HPDE6-E6E7 (cell line): ENCODE measurements around the gene CA12.
A peak's percentile ranks its signal among the peaks of the same experiment; 100 is the strongest.
"Not testable (repeated sequence)": the region's sequence is repeated elsewhere in the genome, so short reads cannot be mapped to it uniquely, and the experiment has no call there.

Source experiments
- DNase-seq: peaks from one replicate; pipeline ENCODE4 v3.0.0; 2011; ENCODE audit warnings: missing footprints; ENCODE audit errors: extremely low spot score

Gene CA12

DNA sequence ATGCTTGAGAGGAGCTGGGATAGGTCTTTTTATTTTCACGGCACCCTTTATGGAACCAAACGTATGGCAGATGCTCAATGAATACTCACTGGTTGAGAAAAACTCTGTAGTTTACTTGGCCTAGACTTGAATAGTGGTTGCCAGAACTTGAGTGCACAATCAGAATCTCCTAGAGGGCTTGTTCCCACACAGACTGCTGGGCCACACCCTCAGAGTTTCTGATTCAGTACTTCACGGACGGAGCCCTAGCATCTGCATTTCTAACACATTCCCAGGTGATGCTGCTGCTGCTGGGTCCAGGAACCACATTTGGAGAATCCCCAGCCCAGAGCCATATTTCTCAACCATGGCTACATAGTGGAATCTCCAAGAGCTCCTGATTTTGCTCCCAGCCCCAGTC is 24.6 kb downstream of the CA12 start:
- DNase-seq, result no peak

DNA sequence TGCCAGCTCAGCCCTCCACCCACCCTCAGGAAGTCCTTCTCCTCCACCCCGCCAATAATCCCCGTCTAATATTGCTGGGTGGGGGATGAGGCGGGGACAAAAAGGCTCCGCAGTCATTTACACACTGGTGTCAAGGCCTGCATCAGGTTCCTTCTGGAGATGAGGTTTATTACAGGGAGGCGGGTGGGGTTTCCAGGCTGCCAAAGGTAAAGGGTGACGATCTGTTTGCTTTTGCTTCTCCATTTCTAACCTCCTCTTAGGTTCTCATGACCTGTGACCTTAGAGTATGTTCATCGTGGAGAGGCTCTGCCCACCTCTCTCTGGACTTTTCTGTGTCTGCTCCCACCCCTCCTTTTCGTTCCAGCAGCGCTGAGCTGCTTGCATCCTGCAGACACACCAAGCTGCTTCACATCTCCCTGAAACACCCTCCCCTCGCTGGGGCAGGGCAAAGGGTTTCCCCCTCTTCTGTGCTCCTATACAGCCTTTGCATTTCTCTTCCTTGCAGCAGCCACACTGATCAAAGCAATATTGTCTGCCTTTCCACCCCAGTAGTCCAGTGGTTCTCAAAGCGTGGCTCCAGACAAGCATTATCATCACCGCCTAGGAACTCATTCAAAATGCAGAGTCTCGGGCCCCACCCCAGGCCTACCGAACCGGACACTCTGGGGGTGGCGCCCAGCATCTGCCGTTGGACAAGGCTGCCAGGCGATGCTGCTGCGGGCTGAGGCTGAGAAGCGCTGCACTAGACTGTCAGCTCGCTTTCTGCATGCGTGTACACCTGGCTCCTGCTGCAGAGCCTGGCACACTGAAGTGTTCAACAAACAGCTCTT is 26.6 kb downstream of the CA12 start:
- DNase-seq, result no peak

DNA sequence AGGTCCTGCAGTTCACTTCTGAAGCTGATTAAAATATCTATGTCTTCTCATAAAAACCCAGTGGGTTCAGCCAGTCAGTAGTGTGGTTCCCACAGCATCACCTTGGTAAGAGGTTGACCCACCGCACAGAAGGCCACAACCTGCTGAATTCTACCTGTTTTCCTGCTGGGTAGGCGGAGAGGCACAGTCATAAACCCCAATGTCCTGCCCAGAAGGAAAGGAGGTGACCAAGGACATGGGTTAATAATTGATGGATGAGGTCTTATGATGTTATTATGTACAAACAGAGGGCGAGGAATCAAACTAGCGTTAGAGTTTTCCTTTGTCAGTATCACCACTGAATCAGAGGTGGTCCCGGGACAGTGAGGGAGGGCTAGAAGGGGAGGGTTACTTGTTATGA is 27.8 kb downstream of the CA12 start:
- no peak for DNase-seq

DNA sequence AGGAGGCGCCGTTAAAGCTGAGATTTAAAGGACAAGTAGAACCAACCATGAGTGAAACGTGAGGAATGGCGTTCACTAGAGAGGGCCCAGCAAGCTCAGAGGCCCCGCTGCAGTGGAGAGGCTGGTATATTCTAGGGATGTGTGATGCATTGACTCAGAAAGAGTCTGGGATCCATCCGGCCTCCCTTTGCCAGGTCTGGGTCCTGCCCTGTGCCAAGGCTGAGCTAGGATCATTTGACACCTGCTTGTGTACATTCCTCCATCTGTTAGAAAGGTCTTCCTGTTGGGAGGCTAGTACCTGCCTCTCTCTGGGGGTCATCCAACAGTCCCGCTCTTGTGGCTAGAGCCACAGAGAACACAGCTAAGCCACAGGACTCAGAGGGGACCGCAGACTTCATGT is 28.4 kb downstream of the CA12 start:
- DNase-seq, result no peak

DNA sequence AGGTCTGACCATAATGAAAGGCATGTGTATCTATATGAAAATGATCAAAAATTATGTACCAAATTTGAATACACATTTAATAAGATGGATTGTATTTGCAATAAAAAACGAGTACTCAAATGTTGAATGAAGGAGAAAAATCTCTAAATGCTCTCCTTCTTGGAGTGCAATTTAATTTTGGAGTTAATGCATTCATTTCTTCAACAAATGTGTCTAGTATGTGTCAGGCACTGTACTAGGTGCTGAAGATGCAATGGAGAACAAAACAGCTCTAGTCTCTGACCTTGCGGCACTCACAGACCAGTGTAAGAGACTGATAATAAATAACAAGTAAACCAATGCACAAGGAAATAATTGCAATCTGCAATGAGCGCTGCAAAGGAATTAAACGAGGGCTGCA is 28.8 kb downstream of the CA12 start:
- DNase-seq, result no peak

DNA sequence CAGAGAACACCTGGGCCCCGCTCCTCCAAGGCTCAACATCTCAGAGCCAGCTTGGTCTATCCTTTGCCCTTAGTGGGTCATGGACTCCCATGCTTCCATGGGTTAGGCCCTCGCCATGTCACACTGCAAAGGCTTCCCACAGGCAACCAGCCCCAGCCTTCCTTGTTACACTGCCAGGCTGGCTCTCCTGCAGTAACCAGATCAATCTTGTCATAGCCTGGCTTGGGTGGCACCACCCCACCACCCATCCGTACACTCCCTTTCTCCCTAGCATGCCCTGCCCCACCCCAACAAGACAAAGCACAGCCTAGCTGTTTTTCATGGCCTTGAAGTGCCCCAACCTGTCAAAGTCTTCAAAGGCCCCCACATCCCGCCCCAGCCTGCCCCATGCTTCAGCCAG is 30.5 kb downstream of the CA12 start:
- no peak for DNase-seq

DNA sequence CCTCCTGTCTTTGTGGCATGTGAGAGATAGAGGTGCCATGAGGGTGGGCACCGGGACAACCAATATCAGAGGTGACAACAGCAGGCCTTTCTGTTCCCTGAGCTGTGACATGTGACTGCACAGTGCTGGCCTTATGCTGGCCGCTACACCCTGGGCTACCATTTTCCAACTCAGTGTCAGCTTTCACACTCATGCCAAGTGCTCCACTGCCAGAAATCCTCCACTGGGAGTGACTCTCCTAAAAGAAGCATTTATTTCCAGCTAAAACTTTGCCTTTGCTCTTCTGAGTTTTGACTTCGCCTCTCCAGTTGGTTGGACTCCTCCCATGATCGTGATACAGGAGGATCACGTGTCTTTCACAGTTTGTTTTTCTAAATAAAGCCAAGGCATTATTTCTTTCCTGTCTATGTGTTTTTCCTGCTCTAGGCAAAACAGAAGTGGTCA is 31.4 kb downstream of the CA12 start:
- no peak for DNase-seq

DNA sequence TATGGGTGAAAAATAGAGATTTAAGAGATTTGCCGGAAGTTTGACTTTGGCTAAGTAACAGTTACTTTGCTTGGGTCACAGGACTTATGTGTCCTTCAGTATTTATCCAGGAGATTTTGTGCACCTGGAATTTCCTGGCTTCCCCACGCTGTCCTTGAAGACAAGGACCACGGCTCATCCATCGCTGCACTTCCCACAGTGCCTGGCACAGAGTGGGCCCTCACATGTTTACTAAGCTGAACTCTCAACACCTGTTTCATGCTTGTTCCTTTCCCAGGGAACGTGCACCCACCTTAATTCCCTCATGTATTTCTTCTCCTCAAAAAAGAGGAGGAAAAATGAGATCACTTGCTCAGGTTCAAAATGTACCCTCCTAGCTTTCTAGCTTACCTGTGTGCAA is 32.0 kb downstream of the CA12 start:
- DNase-seq, result no peak

DNA sequence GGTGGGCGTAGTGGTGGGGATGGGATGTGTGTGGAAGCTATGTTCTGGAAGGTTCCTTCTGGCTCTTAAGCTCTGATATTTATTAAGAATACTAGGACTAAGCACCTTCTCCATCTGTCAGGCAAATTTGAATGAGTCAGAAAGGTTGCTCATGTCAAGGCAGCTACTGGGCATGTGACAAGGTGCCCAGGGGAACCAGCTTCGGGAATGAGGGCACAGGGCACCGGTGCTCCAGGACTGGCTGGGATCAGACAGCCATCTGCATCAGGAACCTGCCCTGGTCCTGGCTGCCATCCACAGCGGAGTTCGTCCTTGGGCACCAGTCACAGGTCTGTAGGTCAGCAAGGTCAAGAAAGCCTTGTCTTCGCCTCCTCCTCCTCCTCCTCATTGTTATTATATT is 32.5 kb downstream of the CA12 start:
- DNase-seq, result peak; percentile 66

DNA sequence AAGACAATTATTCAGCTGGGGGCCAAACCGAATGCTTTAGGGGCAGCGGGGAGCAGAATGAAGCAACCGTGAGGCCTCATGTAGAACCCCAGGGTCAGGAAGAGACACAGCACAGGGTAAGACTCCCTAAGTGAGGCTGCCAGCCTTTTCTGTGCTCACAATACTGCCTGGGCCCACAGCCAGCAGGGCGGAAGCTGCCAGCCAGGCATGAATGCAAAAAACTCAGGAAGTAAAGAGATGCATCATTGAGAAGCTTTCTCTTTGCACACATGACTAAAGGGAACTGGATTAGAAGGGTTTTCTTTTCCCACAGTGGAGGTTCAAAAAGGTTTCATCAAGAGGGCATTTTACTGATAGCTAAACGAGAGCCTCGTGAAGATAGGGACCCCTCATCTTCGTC is 33.3 kb downstream of the CA12 start:
- peak; percentile 54 for DNase-seq

DNA sequence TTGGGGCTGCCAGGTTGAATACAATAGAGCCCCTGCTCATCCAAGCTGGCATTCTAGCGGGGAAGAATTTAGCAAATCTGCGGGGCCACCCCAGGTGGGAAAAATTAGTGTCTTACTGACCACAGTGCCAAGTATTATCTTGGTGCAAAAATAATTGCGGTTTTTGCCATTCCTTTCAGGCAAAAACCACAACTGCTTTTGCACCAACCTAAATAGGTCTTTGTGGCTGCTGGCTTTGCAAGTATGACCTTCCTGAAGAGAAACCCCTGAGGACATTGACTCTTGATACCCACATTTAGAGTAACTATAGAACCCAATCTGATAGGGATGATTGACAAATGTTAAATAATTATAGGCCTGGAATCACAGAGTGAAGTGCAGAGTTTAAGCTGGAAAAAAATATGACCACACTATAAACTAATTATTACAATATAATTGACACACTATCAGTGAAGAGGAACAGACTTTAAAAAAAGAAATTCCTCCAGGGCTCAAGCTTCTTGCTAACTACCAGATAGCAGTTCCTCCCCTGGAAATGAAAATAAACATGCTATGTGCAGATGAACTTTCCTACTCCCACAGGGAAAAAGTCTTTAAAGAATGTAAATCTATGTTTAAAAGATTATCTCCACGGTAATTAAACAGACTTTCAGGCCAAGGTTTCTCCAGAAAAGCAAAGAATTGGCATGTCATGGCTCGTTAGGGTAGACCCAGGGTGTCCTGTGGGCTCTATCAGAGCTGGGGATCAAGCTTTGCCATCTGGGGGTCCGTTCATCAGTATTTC is 34.4 kb downstream of the CA12 start:
- DNase-seq, result no peak

DNA sequence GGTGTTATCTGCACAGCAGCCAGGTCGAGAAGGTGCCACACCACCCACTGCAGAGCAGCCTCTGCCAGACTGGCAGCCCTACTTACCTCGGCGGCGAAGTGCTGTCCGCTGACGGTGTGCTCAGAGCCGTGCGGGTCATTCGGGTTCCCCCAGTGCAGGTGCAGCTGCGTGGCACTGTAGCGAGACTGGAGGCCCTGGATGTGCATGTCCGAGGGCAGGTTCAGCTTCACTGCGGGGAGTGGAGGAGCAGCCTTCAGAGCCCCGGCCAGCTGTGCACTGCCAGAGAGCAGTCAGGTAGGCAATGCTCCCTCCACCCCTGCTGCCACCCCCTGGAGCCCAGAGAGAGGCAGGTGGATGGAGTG is 36.3 kb downstream of the CA12 start:
- no peak for DNase-seq

DNA sequence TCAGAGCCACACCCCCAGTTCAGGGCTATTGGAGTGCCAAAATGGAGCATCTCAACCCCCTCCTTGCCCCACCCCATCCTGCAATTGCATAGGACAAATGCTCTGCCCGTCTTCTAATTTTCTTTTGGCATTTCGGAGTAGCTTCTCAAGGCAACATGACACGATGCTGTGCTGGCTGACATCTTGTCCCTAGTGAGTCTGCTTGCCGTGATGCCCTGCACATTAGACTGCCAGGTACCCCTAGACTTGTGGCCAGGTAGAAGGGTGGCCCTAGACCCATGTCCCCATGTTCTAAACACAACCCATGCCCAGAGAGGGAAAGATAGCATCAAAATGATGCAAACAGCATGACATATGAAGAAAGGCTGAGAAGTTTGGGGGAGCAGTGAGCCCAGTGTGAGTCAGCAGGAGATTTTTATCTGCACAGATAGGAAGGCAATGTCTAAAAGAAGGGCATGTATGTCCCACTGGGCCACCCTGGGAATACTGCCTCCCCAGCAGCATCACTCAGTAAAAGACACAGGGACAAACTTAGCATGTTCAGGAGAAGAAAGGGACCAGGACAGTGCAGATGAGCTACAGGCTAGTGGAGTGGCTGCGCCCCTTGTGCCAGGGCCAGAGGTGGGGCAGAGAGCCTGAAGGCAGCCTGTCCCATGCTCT is 36.8 kb downstream of the CA12 start:
- DNase-seq, result no peak

DNA sequence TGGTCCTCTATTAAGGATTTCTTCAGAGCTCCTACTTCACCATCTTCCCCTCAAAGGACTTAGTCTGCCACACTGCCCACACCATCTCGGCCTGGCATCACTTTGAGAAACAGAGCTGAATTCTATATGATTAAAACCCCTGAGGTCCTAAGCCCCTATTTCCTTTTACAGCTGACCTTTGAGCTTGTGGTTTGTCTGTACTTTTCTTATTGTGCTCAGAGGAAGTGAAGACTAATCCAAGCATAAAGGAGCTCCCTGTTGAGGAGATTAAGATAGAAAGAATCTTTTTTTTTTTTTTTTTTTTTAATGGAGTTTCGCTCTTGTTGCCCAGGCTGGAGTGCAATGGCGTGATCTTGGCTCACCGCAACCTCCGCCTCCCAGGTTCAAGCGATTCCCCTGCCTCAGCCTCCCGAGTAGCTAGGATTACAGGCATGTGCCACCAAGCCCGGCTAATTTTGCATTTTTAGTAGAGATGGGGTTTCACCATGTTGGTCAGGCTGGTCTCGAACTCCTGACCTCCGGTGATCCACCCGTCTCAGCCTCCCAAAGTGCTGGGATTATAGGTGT is 38.6 kb downstream of the CA12 start:
- DNase-seq, result not testable (repeated sequence)

DNA sequence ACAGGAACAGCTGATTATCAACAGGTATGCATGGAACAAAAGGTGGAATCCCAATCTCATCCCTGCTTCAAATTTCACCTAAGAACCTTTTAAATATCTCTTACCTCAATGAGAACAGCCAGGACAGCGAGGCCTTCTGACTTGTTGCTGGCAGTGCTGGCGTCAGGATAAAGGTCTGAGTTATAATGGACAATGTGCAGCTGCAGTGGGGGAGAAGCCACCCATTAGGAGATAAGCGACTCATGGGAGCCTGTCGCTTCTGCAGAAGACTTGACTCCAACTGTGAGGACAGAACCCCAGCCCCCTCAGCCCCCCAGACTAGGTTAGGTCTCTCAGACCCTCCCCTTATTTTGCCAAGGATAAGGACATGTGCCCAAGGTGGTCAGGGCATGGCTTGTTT is 39.7 kb downstream of the CA12 start:
- no peak for DNase-seq

DNA sequence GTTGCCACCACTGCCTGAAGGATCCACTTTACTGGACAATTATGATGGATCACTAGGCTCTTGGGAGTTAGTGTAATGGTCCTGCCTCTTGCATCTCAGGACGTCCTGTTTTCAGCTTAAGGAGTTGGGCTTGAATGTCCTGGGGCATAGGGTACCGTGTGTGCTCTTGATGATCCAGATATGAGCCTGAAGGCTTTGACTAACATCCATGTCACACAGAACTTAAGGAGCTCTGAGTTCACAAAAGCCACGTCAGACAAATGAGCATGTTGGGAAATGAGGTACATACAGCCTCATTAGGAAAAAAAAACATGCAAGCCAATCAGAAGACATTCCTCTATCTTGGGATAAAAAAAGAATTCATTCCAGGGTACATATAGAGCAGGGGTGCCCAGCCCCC is 40.8 kb downstream of the CA12 start:
- DNase-seq, result no peak

DNA sequence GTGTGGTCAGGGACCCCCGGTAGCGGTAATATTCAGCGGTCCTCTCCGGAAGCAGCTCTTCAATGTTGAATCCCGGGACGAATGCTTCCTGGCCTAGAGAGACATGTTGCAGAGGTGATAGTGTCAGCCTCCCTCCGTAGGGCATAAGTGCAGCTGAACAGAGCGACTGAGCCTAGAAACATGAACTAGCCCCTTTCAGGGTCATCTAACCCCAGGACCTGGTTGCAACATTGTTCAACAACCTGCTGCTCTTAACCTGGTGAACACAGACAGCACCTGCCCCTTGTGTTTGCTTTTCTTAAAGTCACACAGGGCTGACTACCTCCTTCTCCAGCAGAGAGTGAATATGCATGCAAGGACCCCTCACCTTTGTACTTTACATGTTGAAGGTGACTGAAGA is 41.3 kb downstream of the CA12 start:
- no peak for DNase-seq

DNA sequence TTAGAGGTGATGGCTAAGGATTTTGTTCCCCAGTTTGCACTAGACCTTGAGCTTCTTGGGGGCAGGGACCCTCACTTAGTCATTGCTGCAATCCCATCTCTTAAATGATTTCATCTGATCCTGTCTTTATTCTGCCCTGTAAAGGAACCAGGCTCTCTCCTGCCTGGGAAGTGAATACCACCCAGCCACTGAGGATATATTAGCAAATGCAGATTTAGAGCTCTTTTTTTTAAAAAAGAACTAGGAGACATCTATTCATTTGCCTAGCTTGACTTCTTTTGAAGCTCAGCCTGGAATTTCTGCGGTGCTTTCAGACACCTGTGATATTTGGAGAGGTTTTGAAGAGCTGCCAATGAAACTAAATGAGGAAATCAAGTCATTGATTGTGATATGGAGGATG is 41.8 kb downstream of the CA12 start:
- no peak for DNase-seq

DNA sequence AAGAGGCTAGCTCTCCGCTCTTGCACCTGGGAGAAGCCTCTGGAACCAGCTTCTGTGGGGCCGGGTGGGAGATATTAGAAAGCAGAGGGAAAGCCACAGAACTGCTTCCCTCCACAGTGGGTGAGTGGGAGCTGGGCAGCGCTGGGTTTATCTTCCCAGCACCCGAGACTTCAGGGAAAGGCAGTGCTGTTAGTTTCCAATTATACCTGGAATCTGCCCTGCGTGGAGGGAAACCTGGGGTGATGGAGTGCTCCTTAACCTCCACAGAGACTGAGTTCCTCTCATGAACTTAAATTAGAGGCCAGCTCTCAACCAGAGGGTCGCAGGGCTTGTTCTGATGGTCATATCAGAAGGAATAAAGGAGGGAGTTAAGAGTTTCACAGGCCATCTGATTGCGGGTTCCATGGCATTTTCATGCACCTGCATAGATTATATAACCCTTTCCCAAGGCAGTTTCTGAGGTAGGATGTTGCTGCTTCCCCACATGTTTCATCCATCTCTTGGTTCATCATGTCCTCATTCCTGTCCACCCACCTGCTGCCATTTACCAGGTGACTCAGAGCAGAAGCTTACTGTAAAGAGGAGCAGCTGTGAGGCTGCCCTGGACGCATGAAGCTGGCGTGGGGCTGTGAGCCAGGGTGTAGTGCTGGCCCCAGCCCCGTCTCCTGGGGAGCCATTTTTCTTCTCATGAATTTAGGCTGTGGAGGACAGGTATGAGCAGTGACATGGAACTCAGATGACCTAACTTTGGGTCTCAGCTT is 42.5 kb downstream of the CA12 start:
- no peak for DNase-seq

DNA sequence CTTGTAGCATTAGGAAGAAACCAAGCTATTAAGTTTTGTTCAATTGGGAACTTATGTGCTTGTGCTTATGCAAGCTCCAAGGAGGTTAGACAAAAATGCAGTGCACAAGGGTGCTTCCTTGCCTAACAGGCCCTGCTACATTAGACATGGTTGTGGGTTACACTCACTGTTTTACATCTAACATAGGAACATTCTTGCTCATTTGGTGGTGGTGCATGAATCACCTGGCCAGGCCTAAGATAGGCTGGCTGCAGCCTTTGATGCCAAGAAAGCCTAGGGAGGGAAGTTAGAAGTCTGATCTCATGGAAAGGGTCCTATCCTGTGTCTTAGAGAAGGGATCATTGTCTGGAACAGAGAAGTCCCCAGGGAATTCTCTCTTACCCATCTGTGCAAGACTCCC is 43.5 kb downstream of the CA12 start:
- no peak for DNase-seq

DNA sequence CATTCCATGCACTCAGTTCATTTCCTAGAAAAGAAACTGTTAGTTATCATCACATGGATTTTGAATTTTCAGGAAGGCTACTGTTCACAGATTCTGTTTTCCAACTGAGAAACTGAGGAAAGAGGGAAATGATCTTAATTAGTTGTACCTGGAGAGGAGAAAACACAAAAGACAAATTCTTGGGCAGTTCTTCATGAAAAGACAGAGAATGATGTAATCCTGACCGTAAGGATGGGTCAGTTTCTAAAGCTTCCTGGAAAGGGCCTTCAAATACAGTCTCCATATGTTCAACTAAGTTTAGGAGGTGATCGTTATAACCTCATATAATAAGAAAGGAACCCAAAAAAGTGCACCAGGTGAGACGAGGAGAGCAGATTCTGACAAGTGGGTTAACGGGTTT is 44.6 kb downstream of the CA12 start:
- no peak for DNase-seq
